Measurements from ENCODE around the gene STK10.

Gene STK10

GRCh38 chr5:172106511-172107356 lies 81.3 kb downstream of the STK10 start:
- DNase-seq (ENCODE audit: low read depth in 2 of 2), result peak; percentile 36 to 45

- no peak for DNase-seq (ENCODE audit: low read depth in 2 of 2)
These were observed 82.2 kb downstream of the STK10 start for GRCh38 chr5:172105811-172106210.

GRCh38 chr5:172104801-172105701 lies 83.0 kb downstream of the STK10 start:
- DNase-seq (ENCODE audit: low read depth in 2 of 2), result no peak

DNA sequence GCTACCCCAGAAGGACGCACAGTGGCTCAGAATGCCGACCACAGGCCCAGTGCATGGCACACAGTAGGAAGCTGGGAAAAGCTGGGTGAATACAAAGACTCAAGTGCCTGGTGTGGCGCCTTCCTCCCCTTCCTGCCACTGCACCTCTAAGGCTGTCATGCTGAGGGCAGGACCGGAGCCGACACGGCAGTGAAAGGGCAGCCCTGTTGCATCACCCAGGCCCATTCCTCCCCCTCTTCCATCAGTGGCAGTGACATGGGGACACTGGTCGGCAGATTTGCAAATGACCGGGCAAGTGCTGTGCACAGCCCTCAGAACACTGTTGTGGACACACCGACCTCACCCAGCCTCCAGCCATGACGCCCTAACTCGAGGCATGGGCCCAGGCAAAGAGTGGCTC lies 84.0 kb downstream of the STK10 start:
- no peak for DNase-seq (ENCODE audit: low read depth in 2 of 2)

- DNase-seq (ENCODE audit: low read depth in 2 of 2), result no peak
These were observed 85.0 kb downstream of the STK10 start for GRCh38 chr5:172102913-172103626.

DNA sequence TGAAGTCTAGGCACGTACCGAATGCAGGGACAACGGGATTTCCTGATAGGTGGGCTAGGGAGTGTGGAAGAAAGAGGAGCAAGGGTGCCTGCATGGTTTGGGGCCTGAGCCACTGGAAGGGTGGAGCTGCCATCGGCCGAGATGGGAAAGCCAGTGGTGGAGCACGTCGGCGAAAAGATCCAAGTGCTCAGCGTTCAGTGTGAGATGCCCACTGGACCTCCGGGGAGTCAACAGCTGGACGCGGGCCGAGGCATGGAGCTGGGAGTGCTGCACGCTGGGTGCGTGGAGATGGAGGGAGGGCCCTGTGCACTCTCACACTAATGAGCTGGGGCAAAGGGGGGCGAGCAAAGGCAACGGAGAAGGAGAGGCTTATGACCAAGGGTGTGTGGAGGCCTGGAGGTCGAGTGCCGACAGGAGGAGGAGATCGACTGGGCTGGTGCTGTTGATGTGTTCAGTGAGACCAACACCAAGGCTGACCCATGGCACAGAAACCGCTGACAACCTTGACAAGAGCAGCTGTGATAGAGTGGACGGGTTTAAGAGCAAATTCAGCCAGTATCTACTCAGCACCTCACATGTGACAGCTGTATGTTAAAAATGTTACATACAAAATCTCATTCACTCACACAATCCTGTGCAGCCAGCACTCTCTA lies 85.7 kb downstream of the STK10 start:
- no peak for DNase-seq (ENCODE audit: low read depth in 2 of 2)

GRCh38 chr5:172101547-172102217 lies 86.3 kb downstream of the STK10 start:
- DNase-seq (ENCODE audit: low read depth in 2 of 2), result no peak

DNA sequence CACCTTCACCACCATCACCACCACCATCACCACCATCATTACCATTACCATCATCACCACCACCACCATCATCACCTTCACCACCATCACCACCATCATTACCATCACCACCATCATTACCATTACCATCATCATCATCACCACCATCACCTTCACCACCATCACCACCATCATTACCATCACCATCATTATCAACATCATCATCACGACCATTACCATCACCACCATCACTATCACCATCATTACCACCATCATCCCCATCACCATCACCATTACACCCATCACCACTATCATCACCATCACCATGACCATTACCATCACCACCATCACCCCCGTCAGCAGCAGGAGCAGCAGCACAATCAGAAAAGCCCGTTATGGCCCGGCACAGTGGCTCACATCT lies 89.1 kb downstream of the STK10 start:
- DNase-seq (ENCODE audit: low read depth in 2 of 2), result no peak

DNA sequence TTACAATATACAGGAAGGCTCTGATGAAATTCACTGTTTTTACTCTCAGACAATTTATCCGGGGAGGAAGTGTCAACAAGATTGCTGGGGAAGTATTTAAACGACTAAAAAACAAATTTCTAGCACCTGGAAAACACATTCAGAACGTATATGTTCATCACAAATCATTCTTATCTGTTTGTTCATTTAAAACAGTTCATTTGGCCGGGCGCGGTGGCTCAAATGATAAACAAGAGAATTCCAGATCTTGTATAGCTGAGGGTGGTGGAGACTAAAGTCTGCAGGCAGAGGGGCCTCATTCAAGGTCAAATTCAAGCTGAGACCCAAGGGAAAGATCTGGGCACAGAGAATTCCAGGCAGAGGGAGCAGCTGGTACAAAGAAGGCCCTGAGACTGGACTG lies 90.0 kb downstream of the STK10 start:
- DNase-seq (ENCODE audit: low read depth in 2 of 2), result no peak

DNA sequence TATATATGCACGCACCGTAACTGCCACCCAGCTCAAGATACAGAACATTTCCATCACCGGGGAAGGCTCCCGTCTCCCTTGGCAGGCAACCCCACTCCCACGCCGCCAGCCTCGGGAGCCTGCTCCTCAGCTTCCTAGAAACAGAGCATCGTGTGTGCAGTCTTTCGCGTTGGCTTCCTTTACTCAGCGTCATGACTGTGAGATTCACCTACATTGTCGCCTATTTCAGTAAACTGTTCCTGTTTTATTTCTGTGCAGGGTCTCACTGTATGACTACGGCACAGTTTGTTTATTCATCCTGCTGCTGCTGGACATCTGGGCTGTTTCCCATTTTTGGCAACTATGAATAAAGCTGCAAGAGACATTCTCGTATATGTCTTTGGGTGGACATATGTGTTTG lies 90.7 kb downstream of the STK10 start:
- no peak for DNase-seq (ENCODE audit: low read depth in 2 of 2)

DNA sequence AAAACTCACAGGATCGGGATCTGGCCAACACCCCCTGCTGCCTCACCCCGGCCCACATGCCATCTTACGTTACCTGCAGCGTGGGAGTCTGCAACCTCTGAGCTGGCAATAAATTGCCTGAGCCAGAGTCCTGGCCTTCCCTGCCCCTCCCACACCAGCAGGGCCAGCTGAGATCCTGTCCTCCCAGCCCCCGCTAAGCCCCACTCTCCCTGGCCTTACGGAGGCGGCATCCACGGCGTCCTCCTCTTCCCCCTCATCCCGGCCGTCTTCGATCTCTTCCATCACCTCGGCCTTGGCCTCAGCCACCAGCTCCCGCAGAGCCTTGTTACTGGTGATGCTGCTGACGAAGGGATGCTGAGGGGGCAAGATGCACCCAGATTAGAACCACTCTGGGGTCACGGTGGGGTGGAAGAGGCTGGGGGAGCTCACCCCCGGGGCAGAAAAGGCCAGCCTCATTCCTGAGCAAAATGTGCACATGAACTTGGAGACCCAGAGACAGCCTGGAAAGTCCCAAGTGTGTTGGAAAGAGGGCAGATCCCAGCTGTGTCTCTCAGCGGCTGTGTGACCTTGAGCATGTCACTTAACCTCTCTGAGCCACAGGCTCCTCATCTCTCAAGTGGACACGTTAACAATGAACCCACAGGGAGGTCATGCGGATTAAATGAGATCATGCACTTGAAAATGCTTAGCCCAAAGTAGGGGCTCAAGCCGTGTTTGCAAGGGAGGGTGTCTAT lies 91.7 kb downstream of the STK10 start:
- DNase-seq (ENCODE audit: low read depth in 2 of 2), result no peak

GRCh38 chr5:172095368-172096206 lies 92.4 kb downstream of the STK10 start:
- DNase-seq (ENCODE audit: low read depth in 2 of 2), result no peak

GRCh38 chr5:172093965-172094364 lies 94.1 kb downstream of the STK10 start:
- no peak for DNase-seq (ENCODE audit: low read depth in 2 of 2)

DNA sequence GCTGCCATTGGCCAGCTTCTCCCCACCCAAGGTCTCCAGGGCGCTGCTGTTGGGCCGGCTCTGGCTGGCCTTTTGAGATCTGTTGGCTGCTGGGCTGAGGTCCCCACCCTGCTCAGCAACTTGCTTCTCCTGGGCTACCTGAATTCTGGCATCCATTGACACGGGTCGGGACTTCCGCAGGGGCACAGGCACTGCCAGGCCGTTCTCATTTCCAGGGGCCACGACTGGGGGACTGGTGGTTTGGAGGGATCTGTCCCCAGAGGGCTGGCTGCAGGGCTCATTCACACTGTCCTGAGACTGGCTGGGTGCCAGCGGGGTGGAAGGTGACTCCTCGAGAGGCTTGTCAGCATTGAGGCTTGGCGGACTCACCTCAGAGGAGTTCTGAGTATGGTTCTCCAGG lies 94.5 kb downstream of the STK10 start:
- DNase-seq (ENCODE audit: low read depth in 2 of 2), result no peak

GRCh38 chr5:172091956-172092732 lies 95.9 kb downstream of the STK10 start:
- no peak for DNase-seq (ENCODE audit: low read depth in 2 of 2)

DNA sequence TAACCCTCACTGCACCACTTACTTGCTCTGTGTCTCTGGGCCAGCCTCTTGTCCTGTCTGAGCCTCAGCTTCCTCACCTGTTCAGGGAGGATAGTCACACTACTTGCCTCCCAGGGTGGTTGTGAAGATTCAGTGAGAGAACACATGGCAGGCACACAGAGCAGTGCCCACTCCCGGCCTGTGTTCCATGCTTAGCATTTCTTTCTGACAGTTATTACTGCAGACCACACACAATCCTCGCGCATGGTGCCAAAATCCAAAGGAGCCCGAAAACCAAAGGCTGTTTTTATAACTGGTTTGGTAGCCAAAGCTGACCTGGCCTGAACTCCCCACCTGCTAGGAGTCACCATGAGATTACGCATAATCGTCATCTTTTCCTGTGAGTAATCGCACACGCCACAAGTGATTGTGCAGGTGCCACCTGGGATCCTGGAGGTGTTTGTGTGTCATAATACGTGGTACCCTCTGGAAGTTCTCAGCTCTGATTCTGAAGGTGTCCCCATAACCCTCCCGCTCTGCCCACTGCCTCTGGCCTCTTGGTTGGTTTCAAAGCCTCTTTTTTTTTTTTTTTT lies 97.0 kb downstream of the STK10 start:
- no peak for DNase-seq (ENCODE audit: low read depth in 2 of 2)

- DNase-seq (ENCODE audit: low read depth in 2 of 2), result no peak
These were observed 98.5 kb downstream of the STK10 start for GRCh38 chr5:172089298-172090117.

Data from stimulated activated CD8-positive, alpha-beta memory T cell treated with anti-CD3 and anti-CD28 coated beads, Interleukin-15, amount 100 ng/mL, for 4 hours (primary cell).